ENCODE measurements around the gene INO80.

DNA sequence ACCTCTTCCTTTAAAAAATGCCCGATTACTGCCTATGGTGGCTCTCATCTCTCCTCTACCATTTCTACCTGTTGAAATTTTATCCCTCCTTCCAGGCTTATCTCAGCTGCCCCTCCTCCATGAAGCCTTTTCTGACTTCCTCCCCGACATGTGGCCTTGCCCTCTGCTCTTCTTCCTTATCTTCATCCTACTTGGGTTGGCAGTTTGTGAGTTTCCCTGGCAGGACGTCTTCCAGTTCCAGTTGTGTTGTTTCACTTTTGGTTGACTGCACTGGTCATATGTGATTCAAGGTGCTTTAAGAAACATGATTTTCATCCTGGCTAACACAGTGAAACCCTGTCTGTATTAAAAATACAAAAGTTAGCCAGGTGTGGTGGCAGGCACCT, 182.6 kb downstream of the INO80 start:
- TF ChIP-seq TAF1 (IDR thresholded peaks at IDR 0.05; ENCODE audit: borderline replicate concordance, low read depth, low read length) (no peak), POLR2AphosphoS5 (IDR thresholded peaks at IDR 0.05; ENCODE audit: low read depth, low read length) (no peak), POLR2A (IDR thresholded peaks at IDR 0.05; ENCODE audit: low read depth, low read length) (no peak)
